K562 (cell line): ENCODE data around the gene ZNF750. TPM values are rescaled to one million over a fixed set of nuclear protein-coding genes. Genes with fewer than 3 reads are reported as not detected.

Experiments
- ARID3B ChIP-seq: fragments of 250-450 bp; sonication (Bioruptor Pico); IDR thresholded peaks from 2 replicates; pipeline ENCODE4 v1.4.0; 2020; ENCODE audit warnings: borderline replicate concordance
- BMI1 ChIP-seq: fragments of 150-350 bp; IDR thresholded peaks from 2 replicates; pipeline ENCODE4 v1.6.1; 2014; ENCODE audit warnings: low read length
- BRCA1 ChIP-seq, 2 experiments: fragments of 450-650 bp in 1 of 2; sonication (generic) in 1 of 2; formaldehyde crosslinking in 1 of 2; IDR thresholded peaks; 2 replicates each; pipeline versions ENCODE4 v1.5.0 to v1.6.1; 2017 to 2020; ENCODE audit warnings: mild to moderate bottlenecking in 1 of 2, missing genetic modification reagents in 1 of 2
- CEBPG ChIP-seq, 3 experiments: fragments of 200-800 bp in 1 of 3; sonication (Bioruptor generic) in 1 of 3; sonication (generic) in 1 of 3; formaldehyde crosslinking in 1 of 3; IDR thresholded peaks in 2 of 3; conservative IDR thresholded peaks in 1 of 3; 2 replicates each; pipeline versions ENCODE4 v1.6.1 to v1.8.0; 2016 to 2022; ENCODE audit warnings: missing compliant biosample characterization in 2 of 3, missing genetic modification characterization in 2 of 3, mild to moderate bottlenecking in 1 of 3, missing genetic modification reagents in 1 of 3
- CLOCK ChIP-seq: fragments of 250-450 bp; sonication (Bioruptor Pico); IDR thresholded peaks from 2 replicates; pipeline ENCODE4 v1.4.0; 2020; ENCODE audit warnings: mild to moderate bottlenecking, moderate library complexity, borderline replicate concordance
- HNRNPUL1 ChIP-seq: fragments of 200-400 bp; formaldehyde crosslinking; IDR thresholded peaks from 2 replicates; pipeline ENCODE4 v1.6.1; 2017; ENCODE audit warnings: low read length
- KLF1 ChIP-seq: fragments of 450-650 bp; IDR thresholded peaks from 2 replicates; pipeline ENCODE4 v1.6.1; 2016; ENCODE audit warnings: missing genetic modification characterization, missing compliant biosample characterization
- MYNN ChIP-seq, 2 experiments: sonication (generic); formaldehyde crosslinking in 1 of 2; IDR thresholded peaks; 2 replicates each; pipeline versions ENCODE4 v1.5.0 to v1.6.1; 2016 to 2020; ENCODE audit warnings: antibody characterized with exemption in 1 of 2, missing genetic modification reagents in 1 of 2
- NCOA6 ChIP-seq: fragments of 450-650 bp; IDR thresholded peaks from 2 replicates; pipeline ENCODE4 v1.6.1; 2017; ENCODE audit warnings: mild to moderate bottlenecking
- NUFIP1 ChIP-seq: fragments of 450-650 bp; IDR thresholded peaks from 2 replicates; pipeline ENCODE4 v1.6.1; 2018; ENCODE audit not compliant: partially characterized antibody
- SIX5 ChIP-seq, 2 experiments: IDR thresholded peaks; 2 replicates each; pipeline ENCODE4 v1.6.1; 2011; ENCODE audit warnings: low read length in 2 of 2, borderline replicate concordance in 1 of 2, low read depth in 1 of 2, mild to moderate bottlenecking in 1 of 2, moderate library complexity in 1 of 2; ENCODE audit not compliant: insufficient read depth in 1 of 2
- SMARCC2 ChIP-seq: fragments of 450-650 bp; IDR thresholded peaks from 2 replicates; pipeline ENCODE4 v1.6.1; 2017; ENCODE audit warnings: antibody characterized with exemption, moderate library complexity, mild to moderate bottlenecking, low read depth
- SP2 ChIP-seq: IDR thresholded peaks from 2 replicates; pipeline ENCODE4 v1.6.1; 2011; ENCODE audit warnings: mild to moderate bottlenecking, low read depth, low read length, moderate library complexity; ENCODE audit not compliant: poor library complexity, severe bottlenecking; ENCODE audit errors: extremely low read depth
- TBP ChIP-seq: optimal IDR thresholded peaks from 2 replicates; pipeline ENCODE3; 2011; ENCODE audit warnings: low read depth, low read length, improper control_type of control experiment
- TSHZ1 ChIP-seq: fragments of 250-450 bp; sonication (Bioruptor Pico); IDR thresholded peaks from 2 replicates; pipeline ENCODE4 v1.4.0; 2020; ENCODE audit warnings: mild to moderate bottlenecking, moderate library complexity
- ZBTB9 ChIP-seq: fragments of 450-650 bp; formaldehyde crosslinking; IDR thresholded peaks from 2 replicates; pipeline ENCODE4 v1.4.0; 2020; ENCODE audit warnings: mild to moderate bottlenecking, moderate library complexity
- ZNF3 ChIP-seq: fragments of 250-450 bp; sonication (Bioruptor Pico); IDR thresholded peaks from 2 replicates; pipeline ENCODE4 v1.5.0; 2021; ENCODE audit warnings: mild to moderate bottlenecking, moderate library complexity
- polyA plus RNA-seq, 8 experiments: library from polyadenylated mRNA; depleted of rRNA in 4 of 8; stranded (reverse) in 5 of 8; unstranded in 3 of 8; fragments of >200 nt; fragmentation: Nextera tagmentation in 2 of 8; fragmentation: Illumina TruSeq in 1 of 8; extraction: Ambion mirVana in 2 of 8; extraction: Trizol in 1 of 8; gene quantifications; 2 replicates each; pipeline versions ENCODE4 v1.2.1 to v1.2.3, GENCODE V29; 2011 to 2014; ENCODE audit warnings: inconsistent platforms in 1 of 8, missing spikeins in 1 of 8
- total RNA-seq, 7 experiments: library from RNA; depleted of rRNA in 6 of 7; stranded (reverse); fragments of >200 nt in 6 of 7; fragmentation: Illumina TruSeq in 2 of 7; extraction: Trizol in 2 of 7; gene quantifications; 2 replicates each; pipeline versions ENCODE4 v1.2.1 to v1.2.3, GENCODE V29; 2011 to 2021; ENCODE audit warnings: low replicate concordance in 1 of 7

The ZNF750 gene
- total and polyA plus RNA-seq, 9 of the 15 experiments (the other 6 are each of a cell fraction or from before 2014, with no cell fraction given): not detected

GRCh38 chr17:82863941-82864712, 24.3 kb upstream of the ZNF750 start (continued):
- TF ChIP-seq BRCA1 (IDR thresholded peaks at IDR 0.05) (no peak), BRCA1 (CRISPR knock-in tag; IDR thresholded peaks at IDR 0.05) (no peak), CLOCK (CRISPR knock-in tag) (no peak), ARID3B (no peak), MYNN (IDR thresholded peaks at IDR 0.05) (peak; percentile 12; the same call in 1 of the 2 replicates), MYNN (CRISPR knock-in tag; IDR thresholded peaks at IDR 0.05) (no peak), SMARCC2 (peak; percentile 60; the same call in 1 of the 2 replicates), ZNF3 (CRISPR knock-in tag) (no peak), NCOA6 (no peak), TSHZ1 (CRISPR knock-in tag) (no peak), BMI1 (no peak), ZBTB9 (no peak), HNRNPUL1 (no peak), SP2 (no peak), TBP (no peak), SIX5 (IDR thresholded peaks at IDR 0.05; ENCODE audit: borderline replicate concordance in 1 of 2, insufficient read depth in 1 of 2, low read depth in 1 of 2, low read length in 2 of 2) (no peak), NUFIP1 (no peak), CEBPG (CRISPR knock-in tag; IDR thresholded peaks at IDR 0.05) (no peak), CEBPG (tag; conservative IDR thresholded peaks at IDR 0.05 in 1 of 2, IDR thresholded peaks at IDR 0.05 in 1 of 2) (no peak), KLF1 (tag) (no peak)
